GM23338 (cell line): ENCODE data around the gene C10orf71. TPM values are rescaled to one million over a fixed set of nuclear protein-coding genes. Genes with fewer than 3 reads are reported as not detected.

Source experiments
- ATAC-seq: fragments of 200-7000 bp; cut with Tn5 transposase; 3 replicates; pipeline ENCODE4 v1.9.1; 2020
- DNase-seq: peaks from one replicate; pipeline ENCODE4 v3.0.0-alpha.2; 2015; ENCODE audit warnings: low spot score
- H2AFZ ChIP-seq: fragments of 200-600 bp; sonication (generic); 2 replicates; pipeline ENCODE4 v1.8.0; 2016; ENCODE audit warnings: antibody characterized with exemption, mild to moderate bottlenecking, moderate library complexity
- H3F3A ChIP-seq: fragments of 200-600 bp; sonication (generic); replicated peaks from 2 replicates; pipeline ENCODE4 v1.8.0; 2017; ENCODE audit warnings: antibody characterized with exemption, mixed run types, low read depth
- H3K27ac ChIP-seq: fragments of 200-600 bp; sonication (generic); 2 replicates; pipeline ENCODE4 v1.6.1; 2016; ENCODE audit warnings: low read depth
- H3K27me3 ChIP-seq: fragments of 200-600 bp; sonication (generic); 2 replicates; pipeline ENCODE4 v1.8.0; 2016; ENCODE audit warnings: mild to moderate bottlenecking, mixed run types, moderate library complexity; ENCODE audit not compliant: insufficient read depth
- H3K36me3 ChIP-seq: fragments of 200-600 bp; sonication (generic); 2 replicates; pipeline ENCODE4 v1.8.0; 2016; ENCODE audit warnings: mild to moderate bottlenecking; ENCODE audit not compliant: insufficient read depth
- H3K4me1 ChIP-seq: fragments of 200-600 bp; sonication (generic); 2 replicates; pipeline ENCODE4 v1.8.0; 2016; ENCODE audit warnings: mild to moderate bottlenecking, moderate library complexity; ENCODE audit not compliant: insufficient read depth
- H3K4me2 ChIP-seq: fragments of 200-600 bp; sonication (generic); 2 replicates; pipeline ENCODE4 v1.7.1; 2017; ENCODE audit warnings: mixed run types
- H3K4me3 ChIP-seq: fragments of 200-600 bp; sonication (generic); 2 replicates; pipeline ENCODE4 v1.6.1; 2016; ENCODE audit warnings: mixed run types
- H3K79me2 ChIP-seq: fragments of 200-600 bp; sonication (generic); replicated peaks from 2 replicates; pipeline ENCODE4 v1.8.0; 2017; ENCODE audit warnings: mild to moderate bottlenecking; ENCODE audit not compliant: insufficient read depth
- H3K9me2 ChIP-seq: fragments of 200-600 bp; sonication (generic); 2 replicates; pipeline ENCODE4 v1.8.0; 2017; ENCODE audit not compliant: insufficient read depth
- H4K20me1 ChIP-seq: fragments of 200-600 bp; sonication (generic); replicated peaks from 2 replicates; pipeline ENCODE4 v1.8.0; 2017; ENCODE audit warnings: mild to moderate bottlenecking; ENCODE audit not compliant: insufficient read depth
- H3K27ac Mint-ChIP-seq: 2 replicates; pipeline ENCODE4 v1.8.0; 2020; ENCODE audit warnings: inconsistent platforms, mild to moderate bottlenecking, moderate library complexity, mixed read lengths
- H3K27me3 Mint-ChIP-seq: 3 replicates; pipeline ENCODE4 v1.8.0; 2022; ENCODE audit warnings: low read depth, mild to moderate bottlenecking, moderate library complexity, mixed read lengths, inconsistent platforms; ENCODE audit not compliant: insufficient read depth, poor library complexity
- H3K36me3 Mint-ChIP-seq: 3 replicates; pipeline ENCODE4 v1.8.0; 2021; ENCODE audit warnings: low read depth, mild to moderate bottlenecking, inconsistent platforms, moderate library complexity, mixed read lengths
- H3K4me1 Mint-ChIP-seq: 3 replicates; pipeline ENCODE4 v1.8.0; 2020; ENCODE audit warnings: mild to moderate bottlenecking, inconsistent platforms, mixed read lengths
- H3K4me3 Mint-ChIP-seq: 3 replicates; pipeline ENCODE4 v1.8.0; 2021; ENCODE audit warnings: moderate library complexity, mild to moderate bottlenecking, inconsistent platforms, mixed read lengths
- H3K9me3 Mint-ChIP-seq: 3 replicates; pipeline ENCODE4 v1.8.0; 2020; ENCODE audit warnings: moderate library complexity, mild to moderate bottlenecking, inconsistent platforms, mixed read lengths
- CREB1 ChIP-seq: fragments of 250-450 bp; sonication (Bioruptor Pico); IDR thresholded peaks from 2 replicates; pipeline ENCODE4 v1.5.0; 2020; ENCODE audit warnings: low read depth, mild to moderate bottlenecking, moderate library complexity
- EZH2 ChIP-seq: fragments of 200-600 bp; sonication (generic); IDR thresholded peaks from one replicate; pipeline ENCODE4 v1.8.0; 2017; ENCODE audit warnings: antibody characterized with exemption, mild to moderate bottlenecking, low read depth; ENCODE audit not compliant: unreplicated experiment
- EZH2phosphoT487 ChIP-seq: fragments of 200-600 bp; sonication (generic); IDR thresholded peaks from one replicate; pipeline ENCODE4 v1.8.1; 2018; ENCODE audit warnings: antibody characterized with exemption; ENCODE audit not compliant: unreplicated experiment
- JUNB ChIP-seq: IDR thresholded peaks from one replicate; pipeline ENCODE4 v1.6.1; 2016; ENCODE audit warnings: antibody characterized with exemption; ENCODE audit not compliant: unreplicated experiment
- NANOG ChIP-seq: IDR thresholded peaks from 2 replicates; pipeline ENCODE4 v1.6.1; 2016; ENCODE audit warnings: antibody characterized with exemption, borderline replicate concordance
- POLR2AphosphoS5 ChIP-seq: IDR thresholded peaks from 2 replicates; pipeline ENCODE4 v1.6.1; 2016; ENCODE audit warnings: antibody characterized with exemption, low read depth
- ZNF114 ChIP-seq: fragments of 250-450 bp; sonication (Bioruptor Pico); IDR thresholded peaks from 2 replicates; pipeline ENCODE4 v1.5.0; 2020; ENCODE audit warnings: mild to moderate bottlenecking, moderate library complexity
- ZNF331 ChIP-seq: fragments of 250-450 bp; sonication (Bioruptor Pico); IDR thresholded peaks from 2 replicates; pipeline ENCODE4 v1.5.0; 2020; ENCODE audit warnings: low read depth, mild to moderate bottlenecking, moderate library complexity
- polyA plus RNA-seq: library from polyadenylated mRNA; unstranded; fragments of >200 nt; fragmentation: Nextera tagmentation; extraction: Ambion mirVana; gene quantifications from 2 replicates; pipeline ENCODE4 v1.2.1, GENCODE V29; 2016
- total RNA-seq: library from RNA; depleted of rRNA; stranded (reverse); fragments of >200 nt; shearing (Covaris generic); gene quantifications from 2 replicates; pipeline ENCODE4 v1.2.3, GENCODE V29; 2014
- TF ChIP-seq, protein P1 (sequence below): IDR thresholded peaks from 2 replicates; pipeline ENCODE4 v1.6.1; 2016; ENCODE audit warnings: antibody characterized with exemption
- TF ChIP-seq, protein P2 (sequence below): IDR thresholded peaks from one replicate; pipeline ENCODE4 v1.6.1; 2018; ENCODE audit warnings: antibody characterized with exemption; ENCODE audit not compliant: unreplicated experiment

The C10orf71 gene
- total and polyA plus RNA-seq, 2 experiments from 2014 or later: not detected

DNA sequence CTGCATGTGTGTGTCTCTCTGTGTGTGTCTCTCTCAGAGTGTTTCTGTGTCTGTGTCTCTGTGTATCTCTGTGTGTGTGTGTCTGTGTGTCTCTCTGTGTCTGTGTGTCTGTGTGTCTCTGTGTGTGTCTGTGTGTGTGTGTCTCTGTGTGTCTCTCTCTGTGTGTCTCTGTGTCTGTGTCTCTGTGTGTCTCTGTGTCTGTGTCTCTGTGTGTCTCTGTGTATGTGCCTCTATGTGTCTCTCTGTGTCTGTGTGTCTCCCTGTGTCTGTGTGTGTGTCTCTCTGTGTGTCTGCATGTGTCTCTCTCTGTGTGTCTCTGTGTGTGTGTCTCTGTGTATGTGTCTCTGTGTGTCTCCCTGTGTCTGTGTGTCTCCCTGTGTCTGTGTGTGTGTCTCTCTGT is 44.8 kb upstream of the C10orf71 start (continued):
- no peak for TF ChIP-seq ZNF331
- no peak for TF ChIP-seq POLR2AphosphoS5
- TF ChIP-seq, protein P1, sequence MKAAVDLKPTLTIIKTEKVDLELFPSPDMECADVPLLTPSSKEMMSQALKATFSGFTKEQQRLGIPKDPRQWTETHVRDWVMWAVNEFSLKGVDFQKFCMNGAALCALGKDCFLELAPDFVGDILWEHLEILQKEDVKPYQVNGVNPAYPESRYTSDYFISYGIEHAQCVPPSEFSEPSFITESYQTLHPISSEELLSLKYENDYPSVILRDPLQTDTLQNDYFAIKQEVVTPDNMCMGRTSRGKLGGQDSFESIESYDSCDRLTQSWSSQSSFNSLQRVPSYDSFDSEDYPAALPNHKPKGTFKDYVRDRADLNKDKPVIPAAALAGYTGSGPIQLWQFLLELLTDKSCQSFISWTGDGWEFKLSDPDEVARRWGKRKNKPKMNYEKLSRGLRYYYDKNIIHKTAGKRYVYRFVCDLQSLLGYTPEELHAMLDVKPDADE: no peak
- TF ChIP-seq EZH2: no peak
- TF ChIP-seq, protein P2, sequence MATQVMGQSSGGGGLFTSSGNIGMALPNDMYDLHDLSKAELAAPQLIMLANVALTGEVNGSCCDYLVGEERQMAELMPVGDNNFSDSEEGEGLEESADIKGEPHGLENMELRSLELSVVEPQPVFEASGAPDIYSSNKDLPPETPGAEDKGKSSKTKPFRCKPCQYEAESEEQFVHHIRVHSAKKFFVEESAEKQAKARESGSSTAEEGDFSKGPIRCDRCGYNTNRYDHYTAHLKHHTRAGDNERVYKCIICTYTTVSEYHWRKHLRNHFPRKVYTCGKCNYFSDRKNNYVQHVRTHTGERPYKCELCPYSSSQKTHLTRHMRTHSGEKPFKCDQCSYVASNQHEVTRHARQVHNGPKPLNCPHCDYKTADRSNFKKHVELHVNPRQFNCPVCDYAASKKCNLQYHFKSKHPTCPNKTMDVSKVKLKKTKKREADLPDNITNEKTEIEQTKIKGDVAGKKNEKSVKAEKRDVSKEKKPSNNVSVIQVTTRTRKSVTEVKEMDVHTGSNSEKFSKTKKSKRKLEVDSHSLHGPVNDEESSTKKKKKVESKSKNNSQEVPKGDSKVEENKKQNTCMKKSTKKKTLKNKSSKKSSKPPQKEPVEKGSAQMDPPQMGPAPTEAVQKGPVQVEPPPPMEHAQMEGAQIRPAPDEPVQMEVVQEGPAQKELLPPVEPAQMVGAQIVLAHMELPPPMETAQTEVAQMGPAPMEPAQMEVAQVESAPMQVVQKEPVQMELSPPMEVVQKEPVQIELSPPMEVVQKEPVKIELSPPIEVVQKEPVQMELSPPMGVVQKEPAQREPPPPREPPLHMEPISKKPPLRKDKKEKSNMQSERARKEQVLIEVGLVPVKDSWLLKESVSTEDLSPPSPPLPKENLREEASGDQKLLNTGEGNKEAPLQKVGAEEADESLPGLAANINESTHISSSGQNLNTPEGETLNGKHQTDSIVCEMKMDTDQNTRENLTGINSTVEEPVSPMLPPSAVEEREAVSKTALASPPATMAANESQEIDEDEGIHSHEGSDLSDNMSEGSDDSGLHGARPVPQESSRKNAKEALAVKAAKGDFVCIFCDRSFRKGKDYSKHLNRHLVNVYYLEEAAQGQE: no peak

DNA sequence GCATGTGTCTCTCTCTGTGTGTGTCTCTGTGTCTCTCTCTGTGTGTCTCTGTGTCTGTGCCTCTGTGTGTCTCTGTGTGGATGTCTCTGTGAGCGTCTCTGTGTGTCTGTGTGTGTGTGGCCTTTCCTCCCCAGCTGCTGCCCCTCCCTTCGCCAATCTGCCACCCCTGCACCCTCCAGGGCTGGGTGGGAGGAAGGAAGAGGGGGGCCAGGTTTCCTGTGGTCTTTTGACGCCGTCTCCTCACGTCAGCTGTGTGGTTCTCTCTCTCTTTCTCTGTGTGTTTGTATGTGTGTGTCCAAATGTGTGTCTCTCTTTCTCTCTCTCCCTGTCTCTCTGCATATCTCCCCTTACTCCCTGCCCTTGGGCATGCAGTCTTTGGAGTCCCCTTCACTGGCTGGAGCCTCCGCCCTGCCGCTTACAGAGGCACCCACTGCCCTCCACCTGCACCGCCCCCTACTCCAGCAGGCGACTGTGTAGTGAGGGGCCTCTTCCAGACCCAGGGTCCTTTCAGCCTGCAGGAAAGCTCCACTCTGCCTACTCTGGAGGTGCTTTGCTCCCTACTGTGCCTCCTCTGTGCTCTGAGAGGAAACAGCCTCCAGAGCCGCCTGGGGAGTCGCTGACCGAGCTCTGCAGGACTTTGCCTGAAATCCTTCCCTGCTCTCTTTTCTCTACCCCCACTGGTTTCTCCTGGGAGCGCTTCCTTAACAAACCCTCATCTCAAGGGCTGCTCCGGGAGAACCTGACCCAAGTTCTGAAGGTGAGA is 44.2 kb upstream of the C10orf71 start:
- Histone ChIP-seq H3K4me1 (no peaks in the 10 kb centered on the region; the same call in 1 of the 2 replicates), H3K27ac (no peak overlapping the region), H3K27me3 (no peaks in the 10 kb centered on the region), H3K36me3 (no peaks in the 10 kb centered on the region), H3K9me2 (no peaks in the 10 kb centered on the region), H4K20me1 (no peaks in the 10 kb centered on the region), H3K79me2 (no peaks in the 10 kb centered on the region), H3F3A (no peaks in the 10 kb centered on the region), H3K4me3 (no peak overlapping the region), H3K4me2 (no peak overlapping the region), H2AFZ (no peak overlapping the region; the same call in 1 of the 2 replicates)
- ATAC-seq (peak; percentile 77), DNase-seq (no peak)
- no peak overlapping the region for H3K4me3 Mint-ChIP-seq
- H3K4me1 Mint-ChIP-seq: no peaks in the 10 kb centered on the region; the same call in 2 of the 3 replicates
- no peaks in the 10 kb centered on the region; the same call in 1 of the 3 replicates for H3K9me3 Mint-ChIP-seq
- H3K36me3 Mint-ChIP-seq: no peaks in the 10 kb centered on the region
- no peaks in the 10 kb centered on the region for H3K27me3 Mint-ChIP-seq
- H3K27ac Mint-ChIP-seq: no peak overlapping the region
- TF ChIP-seq JUNB (no peak), NANOG (no peak), POLR2AphosphoS5 (no peak), ZNF331 (no peak), CREB1 (CRISPR knock-in tag) (no peak), EZH2phosphoT487 (no peak), ZNF114 (no peak)
- TF ChIP-seq, protein P2: no peak
